Caco-2 (cell line): ENCODE data around the gene TMEM117. TPM values are rescaled to one million over a fixed set of nuclear protein-coding genes. Genes with fewer than 3 reads are reported as not detected.

Experiments
- BruUV-seq: library from RNA; stranded (reverse); fragments of 400-500 nt; replicated peaks from 2 replicates; lab custom pipeline; 2021; lab: Mats Ljungman, UMichigan
- CTCF ChIA-PET: fragments of 300-600 bp; sonication (Branson Sonifier 250); formaldehyde crosslinking; loops from one replicate; lab custom pipeline; 2022; ENCODE audit warnings: antibody characterized with exemption; lab: Charles Lee
- POLR2A ChIA-PET: fragments of 300-600 bp; sonication (Branson Sonifier 250); formaldehyde crosslinking; loops from one replicate; lab custom pipeline; 2022; ENCODE audit warnings: antibody characterized with exemption; lab: Charles Lee
- DNase-seq, 2 experiments: peaks; one replicate each; pipeline versions ENCODE4 v3.0.0 to v3.0.0-alpha.2; 2020 to 2022
- H3K27me3 ChIP-seq: replicated peaks from 2 replicates; pipeline ENCODE4 v1.6.0; 2011; ENCODE audit warnings: low read length; ENCODE audit not compliant: control insufficient read depth, insufficient read depth
- H3K36me3 ChIP-seq: 2 replicates; pipeline ENCODE4 v1.5.1; 2011; ENCODE audit warnings: low read length; ENCODE audit not compliant: control insufficient read depth, insufficient read depth
- H3K4me1 ChIP-seq: fragments of 250-450 bp; sonication (Bioruptor Pico); 2 replicates; pipeline ENCODE4 v1.5.1; 2020; ENCODE audit warnings: mild to moderate bottlenecking
- H3K4me3 ChIP-seq: 2 replicates; pipeline ENCODE4 v1.5.1; 2011; ENCODE audit warnings: low read depth, mild to moderate bottlenecking, control low read depth, low read length
- H3K9me3 ChIP-seq: fragments of 250-450 bp; sonication (Bioruptor Pico); 2 replicates; pipeline ENCODE4 v1.5.1; 2020; ENCODE audit warnings: mild to moderate bottlenecking, moderate library complexity
- H3K27ac Mint-ChIP-seq: one replicate; pipeline ENCODE4 v1.8.0; 2022; ENCODE audit warnings: mixed read lengths; ENCODE audit not compliant: unreplicated experiment
- H3K27me3 Mint-ChIP-seq: one replicate; pipeline ENCODE4 v1.8.0; 2022; ENCODE audit warnings: mixed read lengths; ENCODE audit not compliant: insufficient read depth, unreplicated experiment
- H3K36me3 Mint-ChIP-seq: one replicate; pipeline ENCODE4 v1.8.0; 2022; ENCODE audit warnings: mild to moderate bottlenecking, mixed read lengths; ENCODE audit not compliant: insufficient read depth, unreplicated experiment
- H3K4me1 Mint-ChIP-seq: one replicate; pipeline ENCODE4 v1.8.0; 2022; ENCODE audit warnings: low read depth, mixed read lengths; ENCODE audit not compliant: unreplicated experiment
- H3K4me3 Mint-ChIP-seq: one replicate; pipeline ENCODE4 v1.8.0; 2022; ENCODE audit warnings: mild to moderate bottlenecking, moderate library complexity, mixed read lengths; ENCODE audit not compliant: unreplicated experiment
- H3K9me3 Mint-ChIP-seq: one replicate; pipeline ENCODE4 v1.8.0; 2022; ENCODE audit warnings: mixed read lengths; ENCODE audit not compliant: unreplicated experiment
- intact Hi-C: fragments of 100-400 bp; cut with micrococcal nuclease; formaldehyde crosslinking; loops from one replicate; pipeline ENCODE4 v1.10.0; 2022; ENCODE audit not compliant: unreplicated experiment
- total RNA-seq: library from RNA; stranded (reverse); gene quantifications from 2 replicates; pipeline ENCODE4 v1.2.3, GENCODE V29; 2022
- TF ChIP-seq, protein P1 (sequence below), 2 experiments: fragments of 200-600 bp in 1 of 2; IDR thresholded peaks; 1 replicate in 1 of 2; 2 replicates in 1 of 2; pipeline versions ENCODE4 v1.5.1 to v1.8.0; 2011 to 2022; ENCODE audit warnings: antibody characterized with exemption in 1 of 2, control low read depth in 1 of 2, inconsistent platforms in 1 of 2, low read depth in 1 of 2, low read length in 1 of 2, mild to moderate bottlenecking in 1 of 2, moderate library complexity in 1 of 2; ENCODE audit not compliant: insufficient read depth in 1 of 2, severe bottlenecking in 1 of 2, unreplicated experiment in 1 of 2

The TMEM117 gene
- total RNA-seq, 1 experiment from 2014 or later, result 34.1 TPM

DNA sequence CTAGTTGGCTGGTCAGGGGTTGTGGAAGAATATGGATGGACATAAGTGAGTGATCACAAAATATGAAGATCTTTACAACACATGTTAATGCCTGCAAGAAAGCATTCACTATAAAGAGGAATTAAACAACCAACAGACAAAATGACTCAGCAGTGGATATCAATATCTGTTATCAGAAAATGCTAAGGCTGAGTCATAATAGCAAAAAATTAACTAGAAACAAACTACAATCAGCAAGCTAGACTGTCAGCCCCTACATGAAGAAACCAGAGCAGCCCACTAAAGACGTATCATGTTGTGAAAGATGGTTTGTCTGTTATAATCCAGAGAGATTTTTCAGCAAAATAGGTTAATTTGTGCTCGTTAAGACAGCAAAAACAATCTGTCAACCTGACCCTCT is 567.3 kb downstream of the TMEM117 start:
- TF ChIP-seq, protein P1, sequence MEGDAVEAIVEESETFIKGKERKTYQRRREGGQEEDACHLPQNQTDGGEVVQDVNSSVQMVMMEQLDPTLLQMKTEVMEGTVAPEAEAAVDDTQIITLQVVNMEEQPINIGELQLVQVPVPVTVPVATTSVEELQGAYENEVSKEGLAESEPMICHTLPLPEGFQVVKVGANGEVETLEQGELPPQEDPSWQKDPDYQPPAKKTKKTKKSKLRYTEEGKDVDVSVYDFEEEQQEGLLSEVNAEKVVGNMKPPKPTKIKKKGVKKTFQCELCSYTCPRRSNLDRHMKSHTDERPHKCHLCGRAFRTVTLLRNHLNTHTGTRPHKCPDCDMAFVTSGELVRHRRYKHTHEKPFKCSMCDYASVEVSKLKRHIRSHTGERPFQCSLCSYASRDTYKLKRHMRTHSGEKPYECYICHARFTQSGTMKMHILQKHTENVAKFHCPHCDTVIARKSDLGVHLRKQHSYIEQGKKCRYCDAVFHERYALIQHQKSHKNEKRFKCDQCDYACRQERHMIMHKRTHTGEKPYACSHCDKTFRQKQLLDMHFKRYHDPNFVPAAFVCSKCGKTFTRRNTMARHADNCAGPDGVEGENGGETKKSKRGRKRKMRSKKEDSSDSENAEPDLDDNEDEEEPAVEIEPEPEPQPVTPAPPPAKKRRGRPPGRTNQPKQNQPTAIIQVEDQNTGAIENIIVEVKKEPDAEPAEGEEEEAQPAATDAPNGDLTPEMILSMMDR (IDR thresholded peaks at IDR 0.05; ENCODE audit: insufficient read depth in 1 of 2, low read depth in 1 of 2, low read length in 1 of 2, severe bottlenecking in 1 of 2, unreplicated experiment in 1 of 2), result no peak
- H3K9me3 ChIP-seq, result no peaks in the 10 kb centered on the region; the same call in 1 of the 2 replicates
- DNase-seq, result no peak
- no peak overlapping the region for H3K4me3 ChIP-seq
- Mint-ChIP-seq H3K4me1 (peaks cover 10% of the 10 kb centered on the region), H3K4me3 (no peak overlapping the region), H3K27ac (no peak overlapping the region), H3K9me3 (no peaks in the 10 kb centered on the region), H3K36me3 (no peaks in the 10 kb centered on the region), H3K27me3 (peaks cover 4% of the 10 kb centered on the region)
- peaks cover 11% of the 10 kb centered on the region for H3K4me1 ChIP-seq
- POLR2A ChIA-PET, result no interaction called here
- no peaks in the 10 kb centered on the region for H3K36me3 ChIP-seq
- CTCF ChIA-PET, result no interaction called here
- intact Hi-C loops, result loop anchor here (10.0 kb wide), 1 partner anchor 388 kb away; no protein-coding TSS in a partner anchor
- no peaks in the 10 kb centered on the region; the same call in 1 of the 2 replicates for H3K27me3 ChIP-seq
- BruUV-seq, result no TSS peak

GRCh38 chr12:44405297-44405696 is 569.4 kb downstream of the TMEM117 start:
- TF ChIP-seq, protein P1 (IDR thresholded peaks at IDR 0.05; ENCODE audit: insufficient read depth in 1 of 2, low read depth in 1 of 2, low read length in 1 of 2, severe bottlenecking in 1 of 2, unreplicated experiment in 1 of 2), result no peak
- Histone ChIP-seq H3K9me3 (no peaks in the 10 kb centered on the region; the same call in 1 of the 2 replicates), H3K27me3 (no peaks in the 10 kb centered on the region; the same call in 1 of the 2 replicates), H3K36me3 (no peaks in the 10 kb centered on the region), H3K4me3 (no peak overlapping the region), H3K4me1 (peaks cover 11% of the 10 kb centered on the region)
- no peaks in the 10 kb centered on the region for H3K36me3 Mint-ChIP-seq
- H3K27me3 Mint-ChIP-seq, result peaks cover 4% of the 10 kb centered on the region
- no peak overlapping the region for H3K4me3 Mint-ChIP-seq
- intact Hi-C loops, result loop anchor here (10.0 kb wide), 1 partner anchor 390 kb away; no protein-coding TSS in a partner anchor
- no TSS peak for BruUV-seq
- POLR2A ChIA-PET, result no interaction called here
- peaks cover 10% of the 10 kb centered on the region for H3K4me1 Mint-ChIP-seq
- CTCF ChIA-PET, result no interaction called here
- no peak for DNase-seq
- H3K9me3 Mint-ChIP-seq, result no peaks in the 10 kb centered on the region
- no peak overlapping the region for H3K27ac Mint-ChIP-seq

DNA sequence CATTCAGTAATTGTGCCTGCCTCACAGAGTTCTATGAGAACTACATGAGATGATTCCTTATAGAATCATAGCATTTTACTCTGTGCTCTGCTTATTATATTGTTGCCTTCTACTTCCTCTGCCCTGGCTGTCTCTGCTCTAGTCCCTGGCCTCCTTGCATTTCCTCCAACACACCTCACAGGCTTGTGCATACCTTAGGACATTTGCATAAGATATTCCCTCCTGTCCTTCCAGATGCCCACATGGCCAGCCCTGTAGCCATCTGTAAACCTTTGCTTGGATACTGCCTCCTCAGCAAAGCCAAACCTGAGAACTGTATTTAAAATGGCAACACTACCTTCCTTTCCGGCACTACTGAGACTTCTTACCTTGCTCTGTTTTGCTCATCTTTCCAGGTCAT is 586.7 kb downstream of the TMEM117 start:
- CTCF ChIA-PET, result no interaction called here

More for the DNA sequence above, 586.7 kb downstream of the TMEM117 start:
- no peak overlapping the region for H3K4me3 ChIP-seq
- BruUV-seq, result no TSS peak
- POLR2A ChIA-PET, result no interaction called here
- no peaks in the 10 kb centered on the region for H3K27me3 ChIP-seq
- no peak overlapping the region for H3K4me3 Mint-ChIP-seq
- H3K27ac Mint-ChIP-seq, result no peak overlapping the region
- TF ChIP-seq, protein P1 (IDR thresholded peaks at IDR 0.05; ENCODE audit: insufficient read depth in 1 of 2, low read depth in 1 of 2, low read length in 1 of 2, severe bottlenecking in 1 of 2, unreplicated experiment in 1 of 2), result no peak
- H3K36me3 Mint-ChIP-seq, result no peaks in the 10 kb centered on the region
- no peak for DNase-seq
- H3K9me3 Mint-ChIP-seq, result no peaks in the 10 kb centered on the region
- no peaks in the 10 kb centered on the region for H3K9me3 ChIP-seq
- H3K4me1 ChIP-seq, result no peaks in the 10 kb centered on the region
- intact Hi-C loops, result no loop called here
- peaks cover 3% of the 10 kb centered on the region for H3K27me3 Mint-ChIP-seq
- no peaks in the 10 kb centered on the region for H3K36me3 ChIP-seq
- H3K4me1 Mint-ChIP-seq, result no peaks in the 10 kb centered on the region
